ENCODE data around the gene CHST11. TPM values are rescaled to one million over a fixed set of nuclear protein-coding genes. Genes with fewer than 3 reads are reported as not detected.

CHST11 gene
- polyA plus RNA-seq, 1 donor (not counting 4 experiments of a cell fraction or from before 2014, with no cell fraction given), result 11.9 TPM

GRCh38 chr12:104735801-104736200, 279.1 kb downstream of the CHST11 start:
- dilution Hi-C loops (cut with MboI; ENCODE audit: extremely low pct_ligation_motif_present, low sequenced_read_pairs), result no loop called here
- FAIRE-seq (no peak), DNase-seq (ENCODE audit: low read depth, low spot score) (no peak)
- Histone ChIP-seq H3K9me1 (ENCODE audit: control insufficient read depth, extremely low read depth, insufficient read depth, low read length) (no peaks in the 10 kb centered on the region), H3K9ac (ENCODE audit: control insufficient read depth, extremely low read depth, insufficient read depth, low read length) (no peak overlapping the region), H3K9me3 (ENCODE audit: control insufficient read depth, low read depth, low read length) (no peaks in the 10 kb centered on the region), H3K4me1 (ENCODE audit: control insufficient read depth, extremely low read depth, insufficient read depth, low read length) (peaks cover 15% of the 10 kb centered on the region), H3K4me2 (ENCODE audit: control insufficient read depth, extremely low read depth, insufficient read depth, low read depth, low read length) (no peak overlapping the region), H3K36me3 (ENCODE audit: control insufficient read depth in 2 of 2, extremely low read depth in 1 of 2, insufficient read depth in 2 of 2, low read length in 2 of 2) (peaks cover 0 to under 1% of the 10 kb centered on the region in 2 experiments), H3K79me2 (ENCODE audit: control insufficient read depth, insufficient read depth, low read length) (no peaks in the 10 kb centered on the region), H3K27ac (ENCODE audit: control insufficient read depth, insufficient read depth, low read length) (no peak overlapping the region), H2AFZ (ENCODE audit: control insufficient read depth, low read length) (no peak overlapping the region), H4K20me1 (ENCODE audit: control insufficient read depth, extremely low read depth, insufficient read depth, low read length) (no peaks in the 10 kb centered on the region), H3K4me3 (ENCODE audit: control insufficient read depth in 2 of 3, extremely low read depth in 1 of 3, insufficient read depth in 2 of 3, low read depth in 1 of 3, low read length in 3 of 3) (no peak overlapping the region), H3K27me3 (ENCODE audit: control insufficient read depth, extremely low read depth, insufficient read depth, low read length) (no peaks in the 10 kb centered on the region)
- TF ChIP-seq CTCF (optimal IDR thresholded peaks at IDR 0.05 in 1 of 3, IDR thresholded peaks at IDR 0.05 in 1 of 3, conservative IDR thresholded peaks at IDR 0.05 in 1 of 3; ENCODE audit: extremely low read depth in 1 of 3, insufficient read depth in 2 of 3, low read length in 3 of 3), result no peak

- Histone ChIP-seq H4K20me1 (ENCODE audit: control insufficient read depth, extremely low read depth, insufficient read depth, low read length) (no peaks in the 10 kb centered on the region), H2AFZ (ENCODE audit: control insufficient read depth, low read length) (no peak overlapping the region), H3K4me3 (ENCODE audit: control insufficient read depth in 2 of 3, extremely low read depth in 1 of 3, insufficient read depth in 2 of 3, low read depth in 1 of 3, low read length in 3 of 3) (no peak overlapping the region), H3K9ac (ENCODE audit: control insufficient read depth, extremely low read depth, insufficient read depth, low read length) (no peak overlapping the region), H3K9me3 (ENCODE audit: control insufficient read depth, low read depth, low read length) (no peaks in the 10 kb centered on the region), H3K27me3 (ENCODE audit: control insufficient read depth, extremely low read depth, insufficient read depth, low read length) (no peaks in the 10 kb centered on the region), H3K79me2 (ENCODE audit: control insufficient read depth, insufficient read depth, low read length) (no peaks in the 10 kb centered on the region), H3K27ac (ENCODE audit: control insufficient read depth, insufficient read depth, low read length) (no peak overlapping the region), H3K9me1 (ENCODE audit: control insufficient read depth, extremely low read depth, insufficient read depth, low read length) (no peaks in the 10 kb centered on the region), H3K4me1 (ENCODE audit: control insufficient read depth, extremely low read depth, insufficient read depth, low read length) (peaks cover 15% of the 10 kb centered on the region), H3K36me3 (ENCODE audit: control insufficient read depth in 2 of 2, extremely low read depth in 1 of 2, insufficient read depth in 2 of 2, low read length in 2 of 2) (no peaks in the 10 kb centered on the region), H3K4me2 (ENCODE audit: control insufficient read depth, extremely low read depth, insufficient read depth, low read depth, low read length) (no peak overlapping the region)
- dilution Hi-C loops (cut with MboI; ENCODE audit: extremely low pct_ligation_motif_present, low sequenced_read_pairs), result no loop called here
- FAIRE-seq (no peak), DNase-seq (ENCODE audit: low read depth, low spot score) (no peak)
- TF ChIP-seq EZH2 (IDR thresholded peaks at IDR 0.05; ENCODE audit: low read length) (no peak), CTCF (optimal IDR thresholded peaks at IDR 0.05 in 1 of 3, IDR thresholded peaks at IDR 0.05 in 1 of 3, conservative IDR thresholded peaks at IDR 0.05 in 1 of 3; ENCODE audit: extremely low read depth in 1 of 3, insufficient read depth in 2 of 3, low read length in 3 of 3) (no peak)
These were observed 279.6 kb downstream of the CHST11 start for GRCh38 chr12:104736307-104736706.
